Adrenal gland (tissue), 12 donors: ENCODE data around the gene ACCS. TPM values are rescaled to one million over a fixed set of nuclear protein-coding genes. Genes with fewer than 3 reads are reported as not detected.

Experiments used
- DNase-seq, 7 donors: peaks; one replicate each; pipeline ENCODE4 v3.0.0-alpha.2; 2019 to 2020
- H3K27ac ChIP-seq, 5 donors: fragments of 200-600 bp; sonication (generic) in 4 of 5; 1 replicate in 3 of 5; 2 replicates in 2 of 5; pipeline versions ENCODE4 v1.5.1 to v1.8.0; 2016 to 2020; ENCODE audit warnings: mild to moderate bottlenecking in 1 of 5
- H3K27me3 ChIP-seq: fragments of 200-600 bp; 2 replicates; pipeline ENCODE4 v1.8.0; 2021
- H3K36me3 ChIP-seq, 2 donors: fragments of 200-600 bp; replicated peaks in 1 of 2; 1 replicate in 1 of 2; 2 replicates in 1 of 2; pipeline versions ENCODE4 v1.5.1 to v1.8.0; 2018 to 2022
- H3K4me1 ChIP-seq, 2 donors: fragments of 200-600 bp; replicated peaks in 1 of 2; 1 replicate in 1 of 2; 2 replicates in 1 of 2; pipeline versions ENCODE4 v1.5.1 to v1.8.0; 2018 to 2021
- H3K4me3 ChIP-seq, 4 donors: fragments of 200-600 bp; sonication (generic) in 3 of 4; one replicate each; pipeline ENCODE4 v1.5.1; 2016 to 2018
- H3K9me3 ChIP-seq, 3 donors: fragments of 200-600 bp; sonication (generic) in 1 of 3; replicated peaks in 1 of 3; 1 replicate in 2 of 3; 2 replicates in 1 of 3; pipeline versions ENCODE4 v1.5.1 to v1.8.0; 2016 to 2021
- CTCF ChIP-seq, 6 experiments: fragments of 450-650 bp in 4 of 6; fragments of 200-600 bp in 2 of 6; sonication (generic) in 1 of 6; IDR thresholded peaks; 1 replicate in 5 of 6; 2 replicates in 1 of 6; pipeline versions ENCODE4 v1.5.1 to v1.8.0; 2016 to 2021; ENCODE audit warnings: antibody characterized with exemption in 6 of 6, mild to moderate bottlenecking in 2 of 6, moderate library complexity in 1 of 6
- POLR2A ChIP-seq, 2 donors: fragments of 450-650 bp; IDR thresholded peaks; one replicate each; pipeline ENCODE4 v1.6.1; 2017; ENCODE audit warnings: antibody characterized with exemption in 2 of 2, mild to moderate bottlenecking in 2 of 2, moderate library complexity in 1 of 2
- WGBS, 4 donors: extraction: QIAGEN DNeasy Blood & Tissue Kit in 2 of 4; methylation state at CpG; one replicate each; pipeline versions ENCODE4 v1.1.5 to v1.1.7; 2013 to 2017; 5-methylcytosine and 5-hydroxymethylcytosine counted together
- intact Hi-C, 2 donors: fragments of 100-400 bp; cut with DNase I; formaldehyde crosslinking; loops; one replicate each; pipeline versions ENCODE4 v1.14.1 to v1.15.0; 2022 to 2023
- polyA plus RNA-seq, 3 donors: library from polyadenylated mRNA; stranded (reverse); fragments of 200-250 nt in 2 of 3; fragments of 350-450 nt in 1 of 3; fragmentation: Illumina TruSeq in 1 of 3; extraction: RNeasy Lipid Tissue Mini Kit (QIAGEN cat#74804) in 1 of 3; gene quantifications; one replicate each; pipeline ENCODE4 v1.2.3, GENCODE V29; 2013 to 2014
- total RNA-seq, 9 donors: library from RNA; depleted of rRNA in 4 of 9; stranded (reverse); fragments of >200 nt in 4 of 9; fragments of 120-200 nt in 1 of 9; fragmentation: NEBNext Ultra II Directional in 1 of 9; extraction: Animal tissue kit (Norgen Biotek cat#: 25700) in 1 of 9; gene quantifications; one replicate each; pipeline versions ENCODE4 v1.1.0 to v1.2.4, GENCODE V29; 2013 to 2023
- donor health status: healthy with polysubstance abuse.
- donor health status: Bipolar disorder and iron deficiency.
- donor health status: DM: yes; HTN: yes; CAD: no.
- donor health status: DM: no; HTN: no; CAD: no.
- donor health status: DM: no; HTN: no; CAD: no.
- donor health status: DM: yes; HTN: yes; CAD: no.

The ACCS gene
- total and polyA plus RNA-seq, 12 donors = 9.8 to 195 (median 41.4) TPM

- peak overlapping the region; percentile 79 to 94 (median 89) for H3K27ac ChIP-seq
- no peaks in the 10 kb centered on the region for H3K9me3 ChIP-seq
- peak in 2 of 7 donors; percentile 18 to 20 for DNase-seq
- no peaks in the 10 kb centered on the region for H3K27me3 ChIP-seq
- peaks cover 6 to 27% of the 10 kb centered on the region in 2 donors for H3K4me1 ChIP-seq
- peaks cover 0 to 24% of the 10 kb centered on the region in 2 donors for H3K36me3 ChIP-seq
- intact Hi-C loops = no loop called here
- H3K4me3 ChIP-seq = peak overlapping the region; percentile 7 to 84 (median 71)
- 15 to 28% (median 25%) methylated on average over 10 of the region's 10 CpGs for WGBS, 4 donors
- no peak for TF ChIP-seq POLR2A (IDR thresholded peaks at IDR 0.05)
- TF ChIP-seq CTCF (IDR thresholded peaks at IDR 0.05) = no peak
Observed at GRCh38 chr11:44066732-44067141, 667 bp downstream of the ACCS start.

DNA sequence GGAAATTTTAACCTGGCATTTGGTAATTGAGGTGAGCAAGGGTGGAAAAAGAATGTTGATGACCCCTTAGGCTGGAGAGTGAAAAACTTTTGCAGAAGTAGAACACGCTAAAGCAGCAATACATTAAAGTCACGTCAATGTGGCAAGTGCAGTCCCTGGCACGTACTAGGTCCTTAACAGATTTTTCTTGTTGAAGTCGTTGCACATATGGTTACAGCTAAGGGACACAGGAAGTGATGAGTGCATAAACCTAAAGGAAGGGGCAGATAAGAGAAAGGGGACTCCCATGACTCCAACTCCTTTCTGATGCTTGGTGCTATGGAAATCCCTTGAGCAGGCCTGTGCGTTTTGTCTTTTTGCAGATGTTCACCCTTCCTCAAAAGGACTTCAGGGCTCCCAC lies 1.2 kb downstream of the ACCS start:
- peaks cover 0 to 26% of the 10 kb centered on the region in 2 donors for H3K36me3 ChIP-seq
- H3K4me1 ChIP-seq = peaks cover 6 to 27% of the 10 kb centered on the region in 2 donors
- TF ChIP-seq CTCF (IDR thresholded peaks at IDR 0.05) = no peak
- TF ChIP-seq POLR2A (IDR thresholded peaks at IDR 0.05) = no peak
- no peak for DNase-seq
- no peaks in the 10 kb centered on the region for H3K9me3 ChIP-seq
- intact Hi-C loops = no loop called here
- WGBS, 4 donors = 59 to 84% (median 67%) methylated on average over 5 of the region's 5 CpGs
- peak overlapping the region in 1 of 4 donors; percentile 76 for H3K4me3 ChIP-seq
- H3K27me3 ChIP-seq = no peaks in the 10 kb centered on the region
- peak overlapping the region in 2 of 5 donors; percentile 89 to 94 for H3K27ac ChIP-seq

DNA sequence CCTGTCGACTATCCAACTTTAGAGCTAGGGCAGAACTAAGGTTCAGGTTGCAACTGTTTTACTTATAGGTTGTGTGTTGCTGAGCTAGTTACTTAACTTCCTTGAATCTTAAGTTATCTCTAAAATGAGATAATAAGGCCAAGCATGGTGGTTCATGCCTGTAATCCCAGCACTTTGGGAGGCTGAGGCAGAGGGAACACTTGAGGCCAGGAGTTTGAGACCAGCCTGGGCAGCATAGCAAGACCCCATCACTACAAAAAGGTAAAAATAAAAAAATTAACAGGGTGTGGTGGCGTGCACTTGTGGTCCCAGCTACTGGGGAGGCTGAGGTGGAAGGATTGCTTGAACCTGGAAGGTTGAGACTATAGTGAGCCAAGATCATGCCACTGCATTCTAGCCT lies 2.1 kb downstream of the ACCS start:
- Histone ChIP-seq H3K36me3 (peaks cover 0 to 34% of the 10 kb centered on the region in 2 donors), H3K9me3 (no peaks in the 10 kb centered on the region), H3K4me1 (peaks cover 6 to 27% of the 10 kb centered on the region in 2 donors), H3K27ac (no peak overlapping the region), H3K27me3 (no peaks in the 10 kb centered on the region), H3K4me3 (no peak overlapping the region)
- DNase-seq = no peak
- intact Hi-C loops = no loop called here
- TF ChIP-seq CTCF (IDR thresholded peaks at IDR 0.05) (no peak), POLR2A (IDR thresholded peaks at IDR 0.05) (no peak)
- 98 to 100% (median 98%) methylated on average over 2 of the region's 2 CpGs for WGBS, 4 donors

- Histone ChIP-seq H3K27me3 (no peaks in the 10 kb centered on the region), H3K4me3 (no peak overlapping the region), H3K36me3 (peaks cover 0 to 56% of the 10 kb centered on the region in 2 donors), H3K4me1 (peaks cover 0 to 18% of the 10 kb centered on the region in 2 donors), H3K9me3 (no peaks in the 10 kb centered on the region), H3K27ac (no peak overlapping the region)
- TF ChIP-seq CTCF (IDR thresholded peaks at IDR 0.05) (no peak), POLR2A (IDR thresholded peaks at IDR 0.05) (no peak)
- DNase-seq = no peak
- intact Hi-C loops = no loop called here
- 83 to 90% (median 87%) methylated on average over 2 to 3 of the region's 3 CpGs for WGBS, 4 donors
Observed at GRCh38 chr11:44071157-44071556, 5.1 kb downstream of the ACCS start.
